Fibroblast of lung (primary cell): ENCODE results near the gene TIMP2. TPM values are rescaled to one million over a fixed set of nuclear protein-coding genes. Genes with fewer than 3 reads are reported as not detected.

Experiments
- DNase-seq, 2 donors: peaks; one replicate each; pipeline versions ENCODE4 v3.0.0 to v3.0.0-alpha.2; 2010; ENCODE audit warnings: low read depth in 2 of 2
- H2AFZ ChIP-seq: 2 replicates; pipeline ENCODE4 v1.5.1; 2012; ENCODE audit warnings: low read length, control low read depth, inconsistent platforms
- H3K27ac ChIP-seq: 2 replicates; pipeline ENCODE4 v1.5.1; 2011; ENCODE audit warnings: low read length, control low read depth; ENCODE audit not compliant: insufficient read depth
- H3K27me3 ChIP-seq: 2 replicates; pipeline ENCODE4 v1.5.1; 2011; ENCODE audit warnings: mild to moderate bottlenecking, low read length; ENCODE audit not compliant: control insufficient read depth, insufficient read depth
- H3K36me3 ChIP-seq: 2 replicates; pipeline ENCODE4 v1.5.1; 2011; ENCODE audit warnings: low read length; ENCODE audit not compliant: control insufficient read depth, insufficient read depth
- H3K4me1 ChIP-seq: 2 replicates; pipeline ENCODE4 v1.5.1; 2011; ENCODE audit warnings: low read length; ENCODE audit not compliant: control insufficient read depth, insufficient read depth; ENCODE audit errors: extremely low read depth
- H3K4me2 ChIP-seq: 2 replicates; pipeline ENCODE4 v1.5.1; 2011; ENCODE audit warnings: low read length, control low read depth; ENCODE audit not compliant: insufficient read depth; ENCODE audit errors: extremely low read depth
- H3K4me3 ChIP-seq, 4 experiments: fragments of 200-600 bp in 1 of 4; sonication (generic) in 1 of 4; replicated peaks in 1 of 4; 2 replicates each; pipeline ENCODE4 v1.5.1; 2011 to 2016; ENCODE audit warnings: low read length in 4 of 4, low read depth in 3 of 4, mild to moderate bottlenecking in 3 of 4, control low read depth in 2 of 4, inconsistent platforms in 1 of 4, mixed read lengths in 1 of 4; ENCODE audit not compliant: insufficient read depth in 1 of 4; ENCODE audit errors: control extremely low read depth in 1 of 4
- H3K79me2 ChIP-seq: 2 replicates; pipeline ENCODE4 v1.5.1; 2012; ENCODE audit warnings: mild to moderate bottlenecking, low read length, inconsistent platforms; ENCODE audit not compliant: control insufficient read depth, insufficient read depth
- H3K9ac ChIP-seq: 2 replicates; pipeline ENCODE4 v1.5.1; 2011; ENCODE audit warnings: mild to moderate bottlenecking, low read length, control low read depth; ENCODE audit not compliant: insufficient read depth
- H3K9me3 ChIP-seq: 2 replicates; pipeline ENCODE4 v1.5.1; 2012; ENCODE audit warnings: low read depth, low read length; ENCODE audit not compliant: control insufficient read depth, insufficient read depth
- H4K20me1 ChIP-seq: 2 replicates; pipeline ENCODE4 v1.5.1; 2011; ENCODE audit warnings: low read length; ENCODE audit not compliant: control insufficient read depth, insufficient read depth; ENCODE audit errors: extremely low read depth
- CTCF ChIP-seq, 2 donors: IDR thresholded peaks in 1 of 2; conservative IDR thresholded peaks in 1 of 2; 1 replicate in 1 of 2; 2 replicates in 1 of 2; pipeline ENCODE4 v1.5.1; 2011 to 2012; ENCODE audit warnings: low read length in 2 of 2, control low read depth in 1 of 2, inconsistent platforms in 1 of 2, low read depth in 1 of 2, mild to moderate bottlenecking in 1 of 2
- EZH2 ChIP-seq: IDR thresholded peaks from 2 replicates; pipeline ENCODE4 v1.5.1; 2012; ENCODE audit warnings: low read length, control low read depth, mild to moderate bottlenecking; ENCODE audit errors: missing control alignments
- polyA plus RNA-seq, 2 donors: library from polyadenylated mRNA; depleted of rRNA in 1 of 2; stranded (reverse) in 1 of 2; unstranded in 1 of 2; fragments of >200 nt; gene quantifications; 2 replicates each; pipeline ENCODE4 v1.2.1, GENCODE V29; 2011 to 2012; ENCODE audit warnings: missing spikeins in 1 of 2
- total RNA-seq: library from RNA; depleted of rRNA; stranded (reverse); fragments of >200 nt; gene quantifications from 2 replicates; pipeline ENCODE4 v1.2.1, GENCODE V29; 2014

Gene TIMP2
- total and polyA plus RNA-seq, 2 donors (not counting 1 experiment from before 2014, with no cell fraction given), result 155 to 745 TPM

GRCh38 chr17:78899361-78900260, 25.6 kb downstream of the TIMP2 start:
- TF ChIP-seq CTCF (conservative IDR thresholded peaks at IDR 0.05 in 1 of 2, IDR thresholded peaks at IDR 0.05 in 1 of 2; ENCODE audit: low read depth in 1 of 2, low read length in 2 of 2) (no peak), EZH2 (no peak)
- Histone ChIP-seq H3K4me1 (peaks cover 24% of the 10 kb centered on the region), H3K27ac (no peak overlapping the region), H3K79me2 (peaks cover 95% of the 10 kb centered on the region), H2AFZ (no peak overlapping the region), H4K20me1 (no peaks in the 10 kb centered on the region), H3K9ac (no peak overlapping the region), H3K27me3 (no peaks in the 10 kb centered on the region), H3K9me3 (no peaks in the 10 kb centered on the region), H3K4me2 (no peak overlapping the region), H3K36me3 (peaks cover 25% of the 10 kb centered on the region), H3K4me3 (no peak overlapping the region)
- DNase-seq, result peak; percentile 43 to 45

GRCh38 chr17:78898947-78899346, 26.2 kb downstream of the TIMP2 start:
- no peak overlapping the region for H2AFZ ChIP-seq
- H3K27ac ChIP-seq, result no peak overlapping the region
- H3K9ac ChIP-seq, result no peak overlapping the region
- H3K9me3 ChIP-seq, result no peaks in the 10 kb centered on the region
- peaks cover 24% of the 10 kb centered on the region for H3K4me1 ChIP-seq
- H3K36me3 ChIP-seq, result peaks cover 25% of the 10 kb centered on the region
- H3K79me2 ChIP-seq, result peaks cover 95% of the 10 kb centered on the region
- peaks cover under 1% of the 10 kb centered on the region for H4K20me1 ChIP-seq
- no peak for DNase-seq
- no peaks in the 10 kb centered on the region for H3K27me3 ChIP-seq
- H3K4me2 ChIP-seq, result no peak overlapping the region
- TF ChIP-seq CTCF (conservative IDR thresholded peaks at IDR 0.05 in 1 of 2, IDR thresholded peaks at IDR 0.05 in 1 of 2; ENCODE audit: low read depth in 1 of 2, low read length in 2 of 2), result no peak
- TF ChIP-seq EZH2, result no peak
- no peak overlapping the region for H3K4me3 ChIP-seq

- Histone ChIP-seq H2AFZ (no peak overlapping the region), H3K9me3 (no peaks in the 10 kb centered on the region), H3K4me1 (peaks cover 21% of the 10 kb centered on the region), H4K20me1 (peaks cover 2% of the 10 kb centered on the region), H3K36me3 (peaks cover 21% of the 10 kb centered on the region), H3K4me2 (no peak overlapping the region), H3K27me3 (no peaks in the 10 kb centered on the region), H3K9ac (no peak overlapping the region), H3K4me3 (no peak overlapping the region), H3K27ac (no peak overlapping the region), H3K79me2 (peaks cover 95% of the 10 kb centered on the region)
- TF ChIP-seq CTCF (conservative IDR thresholded peaks at IDR 0.05 in 1 of 2, IDR thresholded peaks at IDR 0.05 in 1 of 2; ENCODE audit: low read depth in 1 of 2, low read length in 2 of 2), result no peak
- no peak for TF ChIP-seq EZH2
- no peak for DNase-seq
Observed at GRCh38 chr17:78898075-78898836, 26.9 kb downstream of the TIMP2 start.
